SH-SY5Y (cell line): ENCODE measurements around the gene TACR2.

ENCODE experiments used
- GATA2 ChIP-seq: IDR thresholded peaks from 2 replicates; pipeline ENCODE4 v1.6.1; 2011; ENCODE audit warnings: mild to moderate bottlenecking, low read depth, low read length
- GATA3 ChIP-seq: IDR thresholded peaks from 2 replicates; pipeline ENCODE4 v1.6.1; 2011; ENCODE audit warnings: low read depth, mild to moderate bottlenecking, low read length, moderate library complexity

The TACR2 gene

DNA sequence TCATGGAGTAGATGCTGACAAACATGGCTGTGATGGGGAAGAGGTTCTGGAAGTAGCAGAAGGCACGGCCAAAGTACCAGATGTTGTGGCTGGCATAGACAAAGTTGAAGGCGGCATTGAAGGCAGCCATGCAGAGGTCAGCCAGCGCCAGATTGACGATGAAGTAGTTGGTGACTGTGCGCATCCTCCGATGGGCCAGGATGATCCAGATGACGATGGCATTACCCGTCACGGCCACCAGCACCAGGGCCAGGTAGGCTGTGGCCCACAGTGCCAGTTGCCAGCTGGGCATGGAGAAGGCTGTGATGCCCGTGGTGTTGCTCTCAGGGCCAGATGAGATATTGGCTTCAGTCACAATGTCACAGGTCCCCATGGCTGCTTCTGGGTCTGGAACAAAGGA is 767 bp downstream of the TACR2 start:
- no peak for TF ChIP-seq GATA2
- no peak for TF ChIP-seq GATA3

DNA sequence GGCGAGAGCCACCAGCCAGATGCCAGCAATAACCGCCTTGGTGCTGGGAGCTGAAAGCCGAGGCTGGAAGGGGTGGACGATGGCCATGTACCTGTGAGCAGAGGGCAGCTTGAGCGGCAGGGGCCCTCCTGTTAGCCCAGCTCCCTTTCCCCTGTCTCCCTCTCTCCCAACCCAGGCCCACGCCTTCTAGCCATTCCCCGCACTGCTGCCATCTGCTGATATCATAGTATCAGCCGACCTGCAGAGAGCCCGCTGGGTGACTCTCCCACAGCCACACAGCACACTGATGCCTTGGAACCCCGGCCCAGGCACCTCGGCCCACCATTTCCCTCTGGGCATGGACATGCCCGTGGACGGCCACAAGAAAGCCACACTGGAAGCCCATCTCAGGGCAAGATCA is 1.7 kb downstream of the TACR2 start:
- TF ChIP-seq GATA3 (no peak), GATA2 (no peak)

DNA sequence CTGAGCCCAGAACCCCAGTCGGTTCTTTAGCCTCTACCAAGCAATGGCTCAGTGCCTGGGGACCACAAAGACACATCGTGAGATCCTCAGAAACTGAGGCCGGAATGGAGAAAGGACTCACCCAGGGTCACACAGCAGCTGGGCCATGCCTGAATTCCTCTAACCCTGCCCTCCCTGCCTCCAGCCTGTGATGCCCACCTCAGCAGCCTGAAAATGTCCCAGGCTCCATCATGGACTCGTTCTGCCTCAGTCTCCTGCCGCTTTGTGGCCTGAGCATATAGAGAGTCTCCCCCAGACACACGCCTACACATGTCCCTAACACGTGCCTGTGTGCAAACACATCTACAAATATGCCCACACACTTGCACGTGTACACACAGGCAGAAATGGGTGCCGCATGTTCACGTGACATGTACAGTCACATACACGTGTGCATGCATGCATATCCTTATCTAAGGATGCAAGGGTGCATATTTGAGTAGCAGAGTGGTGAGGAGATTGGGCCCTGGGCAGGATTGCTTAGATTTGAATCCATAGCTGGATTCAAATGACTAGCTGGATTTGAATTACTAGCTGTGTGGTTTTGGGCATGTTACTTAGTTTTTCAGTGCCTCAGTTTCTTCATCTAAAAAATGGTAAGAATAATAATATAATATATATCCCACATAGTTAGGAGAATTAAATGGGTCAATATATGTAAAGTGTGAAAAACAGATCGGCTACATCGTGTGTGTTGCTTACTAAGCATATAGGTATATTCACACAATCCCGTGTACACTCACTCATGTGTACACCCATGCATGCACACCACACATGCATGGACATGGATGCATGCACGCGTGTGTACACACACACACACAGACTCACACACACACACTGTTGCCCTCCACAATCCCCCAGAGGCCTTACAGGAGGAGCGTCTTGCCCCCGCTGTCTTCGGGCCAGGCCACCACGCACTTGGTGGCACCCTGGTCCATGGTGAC is 2.4 kb downstream of the TACR2 start:
- TF ChIP-seq GATA2, result no peak
- TF ChIP-seq GATA3, result no peak

DNA sequence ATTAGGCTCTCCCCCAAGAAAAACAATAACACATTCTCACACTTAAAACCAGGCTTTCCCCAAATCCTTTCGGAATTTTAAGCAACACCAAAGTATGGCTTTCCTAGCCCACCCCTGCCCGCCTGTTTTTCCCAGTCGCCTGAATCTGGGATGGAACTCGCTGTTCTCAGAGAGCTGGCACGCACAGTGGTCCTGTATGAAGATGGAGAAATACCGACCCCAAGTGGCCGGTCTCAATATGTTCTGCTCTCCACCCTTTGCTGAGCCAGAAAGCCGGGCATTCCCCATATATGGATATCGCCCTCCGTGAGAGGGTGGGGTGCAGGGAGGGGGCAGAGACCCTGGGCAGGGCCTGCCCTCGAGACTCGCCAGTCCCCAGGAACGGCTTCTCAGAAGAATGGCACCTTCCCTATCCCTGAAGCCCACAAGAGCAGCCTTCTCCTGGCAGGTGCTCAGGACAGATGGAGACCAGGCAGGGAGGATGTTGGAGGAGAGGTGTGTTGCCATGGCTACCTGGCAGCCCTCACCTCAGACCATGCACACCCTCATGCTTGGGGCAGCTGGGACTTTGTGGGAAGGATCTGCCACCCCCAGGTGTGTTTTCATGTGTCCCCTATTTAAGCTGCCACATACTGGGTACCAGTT is 3.4 kb downstream of the TACR2 start:
- TF ChIP-seq GATA2, result no peak
- TF ChIP-seq GATA3, result no peak

DNA sequence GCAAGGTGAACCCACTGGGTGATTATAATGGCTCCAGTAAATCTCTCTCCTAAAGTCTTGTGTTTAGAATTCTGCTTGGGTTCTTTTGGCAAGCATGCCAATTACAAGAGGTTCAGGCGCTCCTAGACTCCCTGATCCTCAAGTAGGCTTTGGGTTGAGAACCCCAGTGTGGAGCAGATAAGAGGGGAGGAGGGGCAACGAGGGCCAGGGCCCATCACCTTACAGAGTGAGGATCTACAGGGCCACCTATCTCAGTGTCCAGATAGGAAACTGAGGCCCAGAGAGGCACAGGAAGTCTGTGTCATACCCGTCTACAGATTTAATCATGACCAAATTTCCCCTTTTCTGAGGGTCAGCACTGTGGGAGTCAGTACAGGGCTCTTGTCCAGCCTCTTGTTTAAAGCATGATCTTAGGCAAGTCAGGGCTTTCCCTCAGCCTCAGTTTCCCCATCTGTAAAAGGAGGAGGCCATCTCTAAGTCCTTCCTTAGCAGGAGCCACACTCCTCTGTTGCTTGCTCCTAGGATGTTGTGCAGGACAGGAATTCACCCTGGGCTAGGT is 4.4 kb downstream of the TACR2 start:
- TF ChIP-seq GATA3 (no peak), GATA2 (no peak)

DNA sequence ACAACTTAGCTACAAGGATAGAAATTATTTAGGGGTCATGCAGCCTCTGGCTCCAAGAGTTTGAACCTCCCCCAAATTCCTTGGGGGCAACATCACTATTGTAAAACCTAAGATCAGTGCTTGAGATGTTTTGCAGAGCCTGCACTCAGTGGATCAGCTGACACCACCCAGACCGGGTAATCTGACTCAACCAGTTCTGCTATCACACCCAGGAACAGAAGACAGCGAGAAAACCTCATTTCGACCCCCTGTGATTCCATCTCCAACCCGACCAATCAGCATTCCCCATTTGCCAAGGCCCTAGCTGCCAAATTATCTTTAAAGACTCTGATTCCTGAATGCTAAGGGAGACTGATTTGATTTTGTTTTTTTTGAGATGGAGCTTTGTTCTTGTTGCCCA is 5.2 kb downstream of the TACR2 start:
- TF ChIP-seq GATA3 (no peak), GATA2 (no peak)

DNA sequence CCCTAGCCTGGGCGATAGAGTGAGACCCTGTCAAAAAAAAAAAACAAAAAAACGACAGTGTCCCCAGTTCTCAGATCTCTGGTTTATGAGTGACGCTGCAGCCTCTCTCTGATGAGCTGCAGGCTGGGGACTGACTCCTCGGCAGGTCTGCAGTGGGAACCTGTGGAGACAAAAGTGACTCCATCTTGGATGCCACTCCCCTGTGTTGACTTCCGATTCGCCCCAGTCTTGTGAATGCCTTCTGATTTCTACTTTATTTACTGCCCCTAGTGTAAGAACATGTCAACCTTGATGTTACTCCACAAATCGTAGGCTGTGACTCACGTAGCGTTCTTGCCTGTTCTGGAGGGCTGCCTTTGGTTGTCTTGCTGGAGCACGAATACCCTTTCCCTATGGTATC is 6.2 kb downstream of the TACR2 start:
- TF ChIP-seq GATA2 (no peak), GATA3 (no peak)

DNA sequence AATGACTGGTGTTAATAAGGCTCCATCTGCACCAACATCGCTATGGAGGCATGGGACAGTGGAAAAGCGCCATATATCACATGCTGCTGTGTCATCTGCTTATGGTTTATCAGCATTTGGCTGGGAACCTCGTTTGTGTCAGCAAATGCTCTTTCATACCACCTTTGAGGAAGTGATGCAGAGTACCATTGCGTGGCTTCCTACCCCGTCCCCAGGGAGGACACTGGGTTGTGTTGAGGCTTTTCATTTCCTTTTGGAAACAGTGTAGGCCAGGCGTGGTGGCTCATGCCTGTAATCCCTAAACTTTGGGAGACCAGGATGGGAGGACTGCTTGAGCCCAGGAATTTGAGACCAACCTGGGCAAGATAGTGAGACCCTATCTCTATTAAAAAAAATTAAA is 6.8 kb downstream of the TACR2 start:
- TF ChIP-seq GATA3, result no peak
- TF ChIP-seq GATA2, result no peak

DNA sequence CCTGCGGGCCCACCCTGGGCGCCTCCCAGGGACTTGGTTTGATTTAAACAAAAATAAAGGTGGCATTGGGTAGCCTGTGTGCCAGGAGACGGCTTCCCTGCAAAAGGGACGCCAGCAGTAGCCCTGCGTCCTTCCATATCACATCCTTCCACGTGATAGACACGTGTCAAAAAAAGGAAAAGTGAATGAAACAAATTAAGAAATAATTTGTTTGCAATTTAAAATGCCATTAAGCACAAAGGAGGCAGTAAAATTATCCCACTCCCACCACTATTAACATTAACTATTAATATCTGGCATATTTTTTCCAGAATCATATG is 7.6 kb downstream of the TACR2 start:
- no peak for TF ChIP-seq GATA3
- no peak for TF ChIP-seq GATA2

DNA sequence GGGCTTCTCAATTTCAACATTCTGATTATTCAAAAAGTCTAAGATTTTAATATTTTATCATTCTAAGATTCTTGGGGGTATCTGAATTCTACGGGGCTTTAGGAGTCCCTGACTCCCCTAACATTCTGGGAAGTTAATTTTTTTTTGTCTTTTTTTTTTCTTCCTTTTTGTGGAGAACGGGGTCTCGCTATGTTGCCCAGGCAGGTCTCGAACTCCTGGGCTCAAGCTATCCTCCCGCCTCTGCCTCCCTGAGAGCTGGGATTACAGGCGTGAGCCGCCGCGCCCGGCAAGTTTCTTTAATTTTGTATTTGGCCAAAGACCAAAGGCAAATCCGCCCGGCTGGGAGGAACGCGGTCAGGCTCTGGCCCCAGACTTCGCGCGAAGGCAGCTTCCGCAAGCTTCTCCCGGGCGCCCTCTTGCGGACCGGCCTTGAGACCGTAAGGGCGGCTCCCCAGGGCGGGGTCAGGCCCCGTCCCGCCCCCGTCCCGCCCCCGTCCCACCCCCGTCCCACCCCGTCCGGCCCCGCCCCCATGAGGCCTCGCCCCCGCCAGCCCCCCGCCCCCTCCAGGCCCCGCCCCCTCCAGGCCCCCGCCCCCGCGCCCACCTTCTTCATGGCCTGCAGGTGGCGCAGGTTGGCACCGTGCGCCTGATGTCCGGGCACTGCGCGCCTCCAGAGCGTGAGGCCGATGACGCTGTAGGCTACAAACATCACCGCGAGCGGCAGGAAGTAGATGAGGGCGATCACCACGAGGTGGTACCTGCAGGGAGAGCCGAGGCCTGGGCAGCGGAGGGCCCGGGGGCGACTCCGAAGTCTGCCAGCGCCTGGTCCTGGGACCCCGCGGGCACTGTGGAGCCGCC is 8.2 kb downstream of the TACR2 start:
- TF ChIP-seq GATA3, result no peak
- TF ChIP-seq GATA2, result no peak

DNA sequence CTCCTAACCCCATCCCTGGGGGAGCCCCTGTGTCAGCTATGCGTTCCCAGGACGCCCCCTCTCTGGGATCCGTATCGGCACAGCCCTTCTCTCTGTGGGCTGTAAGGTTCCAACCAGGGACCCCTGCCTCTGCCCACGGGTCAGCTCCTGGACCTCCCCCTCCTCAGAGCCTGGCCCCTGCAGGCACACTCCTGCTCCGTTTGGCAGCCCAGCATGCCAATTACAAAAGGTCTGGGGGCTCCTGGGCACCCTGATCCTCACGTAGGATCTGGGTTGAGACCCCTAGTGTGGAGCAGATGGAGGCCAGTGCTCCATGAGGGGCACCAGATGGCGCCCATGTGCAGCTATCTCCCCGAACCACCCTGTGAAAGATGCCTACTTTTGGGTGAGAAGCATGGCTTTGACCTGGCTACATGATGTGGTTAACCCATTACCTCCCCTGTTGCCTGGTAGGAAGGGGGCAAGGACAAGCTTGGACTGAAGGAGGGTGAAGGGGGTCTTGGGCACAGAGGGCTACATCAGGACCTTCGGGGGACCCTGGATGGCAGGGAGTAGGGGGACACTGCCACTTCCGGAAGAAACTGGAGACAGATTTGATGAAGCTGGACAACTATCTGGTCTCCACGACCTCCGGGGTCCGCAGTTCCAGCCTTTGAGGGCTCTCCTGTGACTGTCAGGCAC is 9.0 kb downstream of the TACR2 start:
- TF ChIP-seq GATA2 (no peak), GATA3 (no peak)

DNA sequence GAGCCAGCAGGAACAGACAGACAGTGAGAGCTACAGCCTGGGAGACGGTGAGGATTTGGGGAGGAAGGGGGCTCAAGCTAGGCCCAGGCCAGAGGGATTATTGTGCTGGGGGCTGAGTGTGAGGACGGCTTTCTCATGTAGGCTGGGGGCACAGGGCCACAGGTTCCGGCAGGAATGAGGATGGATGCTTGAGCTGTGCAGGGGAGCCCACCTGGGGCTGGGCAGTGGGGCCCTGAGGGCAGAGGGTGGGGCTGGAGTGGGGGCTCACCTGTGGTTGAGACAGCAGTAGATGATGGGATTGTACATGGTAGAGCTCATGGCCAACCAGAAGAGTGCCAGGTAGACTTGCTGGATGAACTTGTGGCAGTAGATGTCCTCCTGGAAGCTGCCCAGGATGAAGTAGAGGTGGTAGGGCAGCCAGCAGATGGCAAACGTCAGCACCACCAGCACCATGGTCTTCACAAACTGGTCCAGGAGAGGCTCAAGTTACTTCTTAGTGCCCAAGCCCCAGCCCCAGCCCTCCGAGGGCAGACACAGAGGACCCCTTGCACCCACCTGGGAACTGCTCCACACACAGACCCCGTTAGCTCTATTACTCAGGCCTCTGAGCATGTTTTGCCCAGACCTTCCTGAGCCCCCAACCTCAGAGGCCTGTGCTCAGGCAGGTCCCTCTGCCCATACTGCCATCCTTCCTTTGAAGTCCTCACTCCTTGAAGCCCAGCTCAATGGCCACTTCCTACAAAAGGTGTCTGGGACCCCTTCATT is 9.7 kb downstream of the TACR2 start:
- TF ChIP-seq GATA3, result no peak
- TF ChIP-seq GATA2, result no peak
